Activated T-helper 2 cell treated with anti-CD3 and anti-CD28 coated beads, Interferon-gamma antibody, Interleukin-2, Interleukin-4, amounts not matched to agents 10 μg/mL and 5 μg/mL and 100 μg/mL, durations not matched to agents 14 hours and 24 hours and 36 hours (primary cell): ENCODE data around the gene CNST. TPM values are rescaled to one million over a fixed set of nuclear protein-coding genes. Genes with fewer than 3 reads are reported as not detected.
A peak's percentile ranks its signal among the peaks of the same experiment; 100 is the strongest.
"Not testable (repeated sequence)": the region's sequence is repeated elsewhere in the genome, so short reads cannot be mapped to it uniquely, and the experiment has no call there.

Source experiments
- DNase-seq: peaks from one replicate; pipeline ENCODE4 v3.0.0; 2021; ENCODE audit warnings: low spot score
- H3K27ac Mint-ChIP-seq: one replicate; pipeline ENCODE4 v1.8.0; 2021; ENCODE audit warnings: mixed read lengths
- H3K27me3 Mint-ChIP-seq: one replicate; pipeline ENCODE4 v1.8.0; 2021; ENCODE audit warnings: low read depth, mixed read lengths
- H3K36me3 Mint-ChIP-seq: one replicate; pipeline ENCODE4 v1.8.0; 2021; ENCODE audit warnings: low read depth, mixed read lengths
- H3K4me1 Mint-ChIP-seq: one replicate; pipeline ENCODE4 v1.8.0; 2021; ENCODE audit warnings: low read depth, mixed read lengths
- H3K4me3 Mint-ChIP-seq: one replicate; pipeline ENCODE4 v1.8.0; 2021; ENCODE audit warnings: low read depth, mild to moderate bottlenecking, moderate library complexity, mixed read lengths
- H3K9me3 Mint-ChIP-seq: one replicate; pipeline ENCODE4 v1.8.0; 2021; ENCODE audit warnings: mixed read lengths
- intact Hi-C: fragments of 100-400 bp; cut with micrococcal nuclease; formaldehyde crosslinking; loops from one replicate; pipeline ENCODE4 v1.15.1; 2023
- total RNA-seq: library from RNA; stranded (reverse); gene quantifications from 2 replicates; pipeline ENCODE4 v1.2.3, GENCODE V29; 2022

Gene CNST
- total RNA-seq, 1 donor from 2014 or later, result 21.6 TPM

- no peak overlapping the region for H3K4me3 Mint-ChIP-seq
- peaks cover 5% of the 10 kb centered on the region for H3K27me3 Mint-ChIP-seq
- H3K36me3 Mint-ChIP-seq, result no peaks in the 10 kb centered on the region
- no peak overlapping the region for H3K27ac Mint-ChIP-seq
- peak; percentile 71 for DNase-seq
- H3K4me1 Mint-ChIP-seq, result peaks cover 9% of the 10 kb centered on the region
- H3K9me3 Mint-ChIP-seq, result peaks cover 7% of the 10 kb centered on the region
- intact Hi-C loops, result loop anchor here (1.0 to 2.0 kb wide), 3 partner anchors 26 to 202 kb away; partner anchors contain the start of genes CNST, SCCPDH and TFB2M
These were observed 133.0 kb downstream of the CNST start for GRCh38 chr1:246699095-246699735.

- no peaks in the 10 kb centered on the region for H3K9me3 Mint-ChIP-seq
- no peak overlapping the region for H3K4me3 Mint-ChIP-seq
- H3K27me3 Mint-ChIP-seq, result peaks cover 15% of the 10 kb centered on the region
- intact Hi-C loops, result loop anchor here (10.0 kb wide), 1 partner anchor 1549 kb away; the partner anchor contains the start of gene KIF26B
- peaks cover 16% of the 10 kb centered on the region for H3K4me1 Mint-ChIP-seq
- H3K27ac Mint-ChIP-seq, result no peak overlapping the region
- no peak for DNase-seq
- H3K36me3 Mint-ChIP-seq, result no peaks in the 10 kb centered on the region
These were observed 137.3 kb downstream of the CNST start for GRCh38 chr1:246703581-246703980.

GRCh38 chr1:246705368-246705767 is 139.1 kb downstream of the CNST start:
- no peak for DNase-seq
- no peaks in the 10 kb centered on the region for H3K36me3 Mint-ChIP-seq
- H3K27me3 Mint-ChIP-seq, result peaks cover 16% of the 10 kb centered on the region
- H3K4me1 Mint-ChIP-seq, result peaks cover 13% of the 10 kb centered on the region
- intact Hi-C loops, result loop anchor here (5.0 to 10.0 kb wide), 2 partner anchors 373 to 1551 kb away; partner anchors contain the start of gene KIF26B
- H3K27ac Mint-ChIP-seq, result no peak overlapping the region
- H3K9me3 Mint-ChIP-seq, result peaks cover 7% of the 10 kb centered on the region
- H3K4me3 Mint-ChIP-seq, result no peak overlapping the region

- no peak for DNase-seq
- intact Hi-C loops, result loop anchor here (5.0 to 10.0 kb wide), 2 partner anchors 376 to 1553 kb away; partner anchors contain the start of gene KIF26B
- peaks cover 32% of the 10 kb centered on the region for H3K27me3 Mint-ChIP-seq
- no peak overlapping the region for H3K27ac Mint-ChIP-seq
- H3K4me3 Mint-ChIP-seq, result no peak overlapping the region
- peaks cover 13% of the 10 kb centered on the region for H3K4me1 Mint-ChIP-seq
- H3K36me3 Mint-ChIP-seq, result no peaks in the 10 kb centered on the region
- H3K9me3 Mint-ChIP-seq, result peaks cover 7% of the 10 kb centered on the region
These were observed 141.9 kb downstream of the CNST start for GRCh38 chr1:246708166-246708565.

- H3K27ac Mint-ChIP-seq, result no peak overlapping the region
- H3K4me3 Mint-ChIP-seq, result no peak overlapping the region
- no peaks in the 10 kb centered on the region for H3K36me3 Mint-ChIP-seq
- H3K9me3 Mint-ChIP-seq, result peaks cover 7% of the 10 kb centered on the region
- intact Hi-C loops, result loop anchor here (5.0 to 10.0 kb wide), 2 partner anchors 377 to 1554 kb away; partner anchors contain the start of gene KIF26B
- no peak for DNase-seq
- H3K27me3 Mint-ChIP-seq, result peaks cover 27% of the 10 kb centered on the region
- peaks cover 13% of the 10 kb centered on the region for H3K4me1 Mint-ChIP-seq
These were observed 142.9 kb downstream of the CNST start for GRCh38 chr1:246709196-246709595.

- intact Hi-C loops, result loop anchor here (5.0 to 10.0 kb wide), 2 partner anchors 378 to 1555 kb away; partner anchors contain the start of gene KIF26B
- H3K4me1 Mint-ChIP-seq, result peaks cover 13% of the 10 kb centered on the region
- DNase-seq, result no peak
- no peak overlapping the region for H3K27ac Mint-ChIP-seq
- no peak overlapping the region for H3K4me3 Mint-ChIP-seq
- no peaks in the 10 kb centered on the region for H3K36me3 Mint-ChIP-seq
- H3K27me3 Mint-ChIP-seq, result peaks cover 24% of the 10 kb centered on the region
- peaks cover 7% of the 10 kb centered on the region for H3K9me3 Mint-ChIP-seq
These were observed 143.6 kb downstream of the CNST start for GRCh38 chr1:246709835-246710234.

GRCh38 chr1:246711548-246712003 is 145.3 kb downstream of the CNST start:
- no peak for DNase-seq
- Mint-ChIP-seq H3K4me3 (no peak overlapping the region), H3K9me3 (peaks cover 7% of the 10 kb centered on the region), H3K36me3 (no peaks in the 10 kb centered on the region), H3K4me1 (peaks cover 11% of the 10 kb centered on the region), H3K27me3 (peaks cover 30% of the 10 kb centered on the region), H3K27ac (no peak overlapping the region)
- intact Hi-C loops, result no loop called here

GRCh38 chr1:246712428-246712827 is 146.2 kb downstream of the CNST start:
- Mint-ChIP-seq H3K4me1 (peaks cover 11% of the 10 kb centered on the region), H3K27me3 (peaks cover 29% of the 10 kb centered on the region)
- intact Hi-C loops, H3K9me3 Mint-ChIP-seq, H3K4me3 Mint-ChIP-seq, DNase-seq, H3K27ac Mint-ChIP-seq, H3K36me3 Mint-ChIP-seq: not testable (repeated sequence)

Other genes starting within 250 kb of the CNST start
- gene SMYD3, start 59.2 kb upstream of the CNST start, total RNA-seq, result 24.1 and 26.2 TPM in 2 replicates
- 21.0 and 21.7 TPM in 2 replicates for gene TFB2M, start 195 bp upstream of the CNST start, total RNA-seq
- 34.1 and 34.3 TPM in 2 replicates for gene SCCPDH, start 158.0 kb downstream of the CNST start, total RNA-seq